ENCODE results near the gene CEP295NL. TPM values are rescaled to one million over a fixed set of nuclear protein-coding genes. Genes with fewer than 3 reads are reported as not detected.

The CEP295NL gene
- total RNA-seq, 1 experiment from 2014 or later, result 1.9 TPM

DNA sequence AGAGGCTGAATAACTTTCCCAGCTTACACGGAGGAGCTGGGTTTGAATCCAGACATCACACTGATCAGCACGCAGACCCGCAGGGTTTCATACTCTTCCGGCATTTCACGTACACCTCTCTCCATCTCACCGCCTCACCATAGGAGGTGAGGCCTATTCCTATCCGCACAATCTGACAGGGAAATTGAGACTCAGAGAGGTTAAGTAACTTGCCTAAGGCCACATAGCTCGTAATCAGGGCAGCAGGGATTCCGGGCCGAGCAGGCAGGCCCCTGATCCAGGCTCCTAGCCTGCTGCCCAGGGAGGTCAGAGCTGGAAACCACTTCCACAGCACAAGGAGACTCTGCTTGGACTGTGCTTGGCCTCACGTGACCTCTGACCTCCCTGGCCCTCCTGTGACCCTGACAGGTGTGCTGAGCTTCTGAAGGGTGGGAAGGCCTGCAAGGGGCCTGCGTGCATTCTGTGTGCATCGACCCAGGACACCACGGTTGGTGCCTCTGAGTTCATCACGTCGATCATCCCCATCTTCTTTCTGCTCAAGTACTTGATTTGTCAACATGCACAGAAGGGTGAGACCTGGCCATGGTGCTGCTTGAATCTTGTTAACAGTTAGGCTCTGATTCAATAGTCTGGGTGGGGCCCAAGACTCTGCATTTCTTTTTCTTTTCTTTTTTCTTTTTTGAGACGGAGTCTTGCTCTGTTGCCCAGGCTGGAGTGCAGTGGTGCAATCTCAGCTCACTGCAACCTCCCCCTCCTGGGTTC is 4.7 kb downstream of the CEP295NL start:
- ChIA-PET RAD21 (ENCODE audit: low non-redundant PET in 1 of 2, low total read pairs in 2 of 2, uncharacterized antibody in 2 of 2, unreplicated experiment in 2 of 2) (no interaction called here), POLR2A (no interaction called here), CTCF (interaction anchor here (2.1 kb wide), 1 partner anchor 11 kb away, joined by 5 read pairs; no protein-coding TSS in a partner anchor)
- no peak overlapping the region for H3K27ac ChIP-seq (ENCODE audit: low read depth, low read length)
- BruUV-seq (replicated peaks), result no TSS peak
- no peak overlapping the region for H3K9ac ChIP-seq (ENCODE audit: low read length)
- ATAC-seq, result no peak
- intact Hi-C loops (cut with micrococcal nuclease), result no loop called here
- no peak overlapping the region for H3K4me3 ChIP-seq (replicated peaks in 1 of 2; ENCODE audit: low read depth in 1 of 2, low read length in 2 of 2)
- no peaks in the 10 kb centered on the region for H4K20me1 ChIP-seq (ENCODE audit: insufficient read depth)
- no peaks in the 10 kb centered on the region for H3K9me3 ChIP-seq (ENCODE audit: control insufficient read depth in 1 of 2, insufficient read depth in 1 of 2, low read depth in 1 of 2, low read length in 2 of 2)
- H3K36me3 ChIP-seq (ENCODE audit: control insufficient read depth in 1 of 2, insufficient read depth in 2 of 2, low read length in 2 of 2), result no peaks in the 10 kb centered on the region
- no peaks in the 10 kb centered on the region for H3K9me2 ChIP-seq (ENCODE audit: insufficient read depth)
- peaks cover 0 to 11% of the 10 kb centered on the region in 2 experiments; a peak in 2 of 4 replicates for H3K4me1 ChIP-seq (ENCODE audit: control insufficient read depth in 1 of 2, insufficient read depth in 2 of 2, low read length in 2 of 2)
- DNase-seq (ENCODE audit: low read depth, low spot score), result no peak
- H3K27me3 ChIP-seq (ENCODE audit: insufficient read depth, low read length), result no peaks in the 10 kb centered on the region
- no peak overlapping the region for H2AFZ ChIP-seq (ENCODE audit: low read depth, low read length, poor library complexity, severe bottlenecking)
- TF ChIP-seq, protein P1, sequence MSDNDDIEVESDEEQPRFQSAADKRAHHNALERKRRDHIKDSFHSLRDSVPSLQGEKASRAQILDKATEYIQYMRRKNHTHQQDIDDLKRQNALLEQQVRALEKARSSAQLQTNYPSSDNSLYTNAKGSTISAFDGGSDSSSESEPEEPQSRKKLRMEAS (IDR thresholded peaks at IDR 0.05), result no peak
- no peak for TF ChIP-seq EZH2 (IDR thresholded peaks at IDR 0.05)
- TF ChIP-seq, protein P2, sequence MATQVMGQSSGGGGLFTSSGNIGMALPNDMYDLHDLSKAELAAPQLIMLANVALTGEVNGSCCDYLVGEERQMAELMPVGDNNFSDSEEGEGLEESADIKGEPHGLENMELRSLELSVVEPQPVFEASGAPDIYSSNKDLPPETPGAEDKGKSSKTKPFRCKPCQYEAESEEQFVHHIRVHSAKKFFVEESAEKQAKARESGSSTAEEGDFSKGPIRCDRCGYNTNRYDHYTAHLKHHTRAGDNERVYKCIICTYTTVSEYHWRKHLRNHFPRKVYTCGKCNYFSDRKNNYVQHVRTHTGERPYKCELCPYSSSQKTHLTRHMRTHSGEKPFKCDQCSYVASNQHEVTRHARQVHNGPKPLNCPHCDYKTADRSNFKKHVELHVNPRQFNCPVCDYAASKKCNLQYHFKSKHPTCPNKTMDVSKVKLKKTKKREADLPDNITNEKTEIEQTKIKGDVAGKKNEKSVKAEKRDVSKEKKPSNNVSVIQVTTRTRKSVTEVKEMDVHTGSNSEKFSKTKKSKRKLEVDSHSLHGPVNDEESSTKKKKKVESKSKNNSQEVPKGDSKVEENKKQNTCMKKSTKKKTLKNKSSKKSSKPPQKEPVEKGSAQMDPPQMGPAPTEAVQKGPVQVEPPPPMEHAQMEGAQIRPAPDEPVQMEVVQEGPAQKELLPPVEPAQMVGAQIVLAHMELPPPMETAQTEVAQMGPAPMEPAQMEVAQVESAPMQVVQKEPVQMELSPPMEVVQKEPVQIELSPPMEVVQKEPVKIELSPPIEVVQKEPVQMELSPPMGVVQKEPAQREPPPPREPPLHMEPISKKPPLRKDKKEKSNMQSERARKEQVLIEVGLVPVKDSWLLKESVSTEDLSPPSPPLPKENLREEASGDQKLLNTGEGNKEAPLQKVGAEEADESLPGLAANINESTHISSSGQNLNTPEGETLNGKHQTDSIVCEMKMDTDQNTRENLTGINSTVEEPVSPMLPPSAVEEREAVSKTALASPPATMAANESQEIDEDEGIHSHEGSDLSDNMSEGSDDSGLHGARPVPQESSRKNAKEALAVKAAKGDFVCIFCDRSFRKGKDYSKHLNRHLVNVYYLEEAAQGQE (IDR thresholded peaks at IDR 0.05; ENCODE audit: low read depth), result no peak
- peaks cover 6% of the 10 kb centered on the region; the same call in 1 of the 2 replicates for H3K79me2 ChIP-seq (ENCODE audit: insufficient read depth, low read length)
- H3K4me2 ChIP-seq (ENCODE audit: low read length), result no peak overlapping the region

DNA sequence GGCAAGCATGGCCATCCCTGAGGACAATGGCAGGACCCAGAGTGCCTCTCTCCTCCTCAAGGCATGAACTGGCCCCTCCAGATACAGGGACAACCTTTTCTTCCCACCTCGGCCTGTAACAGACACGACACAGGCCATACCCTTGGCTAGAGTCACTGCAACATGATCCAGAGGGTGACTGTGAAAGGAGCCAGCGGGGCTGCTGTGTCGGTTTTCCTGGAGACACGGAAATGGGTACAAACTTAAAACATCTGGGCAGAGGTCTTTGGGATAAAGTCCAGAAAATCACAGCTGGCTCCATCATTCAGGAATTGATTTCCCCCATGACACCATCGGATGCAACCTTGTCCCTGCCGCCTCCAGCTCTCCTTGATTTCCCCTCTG is 5.3 kb downstream of the CEP295NL start:
- CTCF ChIA-PET, result interaction anchor here (2.1 kb wide), 1 partner anchor 11 kb away, joined by 5 read pairs; no protein-coding TSS in a partner anchor
- H3K4me2 ChIP-seq (ENCODE audit: low read length), result no peak overlapping the region
- TF ChIP-seq POLR2AphosphoS5 (IDR thresholded peaks at IDR 0.05; ENCODE audit: low read depth, low read length) (no peak), EZH2 (IDR thresholded peaks at IDR 0.05) (no peak), SP1 (IDR thresholded peaks at IDR 0.05; ENCODE audit: low read depth) (no peak), CEBPB (IDR thresholded peaks at IDR 0.05; ENCODE audit: low read depth) (no peak)
- TF ChIP-seq, protein P1 (IDR thresholded peaks at IDR 0.05), result no peak
- TF ChIP-seq, protein P2 (IDR thresholded peaks at IDR 0.05; ENCODE audit: low read depth), result no peak
- TF ChIP-seq, protein P3, sequence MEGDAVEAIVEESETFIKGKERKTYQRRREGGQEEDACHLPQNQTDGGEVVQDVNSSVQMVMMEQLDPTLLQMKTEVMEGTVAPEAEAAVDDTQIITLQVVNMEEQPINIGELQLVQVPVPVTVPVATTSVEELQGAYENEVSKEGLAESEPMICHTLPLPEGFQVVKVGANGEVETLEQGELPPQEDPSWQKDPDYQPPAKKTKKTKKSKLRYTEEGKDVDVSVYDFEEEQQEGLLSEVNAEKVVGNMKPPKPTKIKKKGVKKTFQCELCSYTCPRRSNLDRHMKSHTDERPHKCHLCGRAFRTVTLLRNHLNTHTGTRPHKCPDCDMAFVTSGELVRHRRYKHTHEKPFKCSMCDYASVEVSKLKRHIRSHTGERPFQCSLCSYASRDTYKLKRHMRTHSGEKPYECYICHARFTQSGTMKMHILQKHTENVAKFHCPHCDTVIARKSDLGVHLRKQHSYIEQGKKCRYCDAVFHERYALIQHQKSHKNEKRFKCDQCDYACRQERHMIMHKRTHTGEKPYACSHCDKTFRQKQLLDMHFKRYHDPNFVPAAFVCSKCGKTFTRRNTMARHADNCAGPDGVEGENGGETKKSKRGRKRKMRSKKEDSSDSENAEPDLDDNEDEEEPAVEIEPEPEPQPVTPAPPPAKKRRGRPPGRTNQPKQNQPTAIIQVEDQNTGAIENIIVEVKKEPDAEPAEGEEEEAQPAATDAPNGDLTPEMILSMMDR (IDR thresholded peaks at IDR 0.05 in 2 of 3, conservative IDR thresholded peaks at IDR 0.05 in 1 of 3; ENCODE audit: borderline replicate concordance in 1 of 3, insufficient read depth in 1 of 3, low read depth in 2 of 3, low read length in 2 of 3), result no peak

More for the DNA sequence above, 5.3 kb downstream of the CEP295NL start:
- Histone ChIP-seq H3K27ac (ENCODE audit: low read depth, low read length) (no peak overlapping the region), H3K27me3 (ENCODE audit: insufficient read depth, low read length) (no peaks in the 10 kb centered on the region), H3K4me3 (replicated peaks in 1 of 2; ENCODE audit: low read depth in 1 of 2, low read length in 2 of 2) (no peak overlapping the region), H4K20me1 (ENCODE audit: insufficient read depth) (no peaks in the 10 kb centered on the region), H3K9ac (ENCODE audit: low read length) (no peak overlapping the region), H3K9me3 (ENCODE audit: control insufficient read depth in 1 of 2, insufficient read depth in 1 of 2, low read depth in 1 of 2, low read length in 2 of 2) (no peaks in the 10 kb centered on the region), H3K79me2 (ENCODE audit: insufficient read depth, low read length) (peaks cover 6% of the 10 kb centered on the region; the same call in 1 of the 2 replicates), H3K4me1 (ENCODE audit: control insufficient read depth in 1 of 2, insufficient read depth in 2 of 2, low read length in 2 of 2) (peaks cover 0 to 11% of the 10 kb centered on the region in 2 experiments; a peak in 2 of 4 replicates), H3K36me3 (ENCODE audit: control insufficient read depth in 1 of 2, insufficient read depth in 2 of 2, low read length in 2 of 2) (no peaks in the 10 kb centered on the region), H3K9me2 (ENCODE audit: insufficient read depth) (no peaks in the 10 kb centered on the region), H2AFZ (ENCODE audit: low read depth, low read length, poor library complexity, severe bottlenecking) (no peak overlapping the region)
- no TSS peak for BruUV-seq (replicated peaks)
- DNase-seq (ENCODE audit: low read depth, low spot score) (no peak), ATAC-seq (no peak)
- RAD21 ChIA-PET (ENCODE audit: low non-redundant PET in 1 of 2, low total read pairs in 2 of 2, uncharacterized antibody in 2 of 2, unreplicated experiment in 2 of 2), result no interaction called here
- intact Hi-C loops (cut with micrococcal nuclease), result no loop called here
- POLR2A ChIA-PET, result no interaction called here

Data from HCT116 (cell line).